Amniotic epithelial cell (primary cell): ENCODE measurements around the gene FHL3.

Source experiments
- DNase-seq: peaks from one replicate; pipeline ENCODE4 v3.0.0-alpha.2; 2010; ENCODE audit warnings: low read depth

The FHL3 gene

GRCh38 chr1:38005195-38006007 is at the start of gene FHL3:
Gene FHL3, minus strand, starts transcription at chr1:38005514. Its CDS starts 6,102 bp downstream, at chr1:37999412.
- peak; percentile 38 for DNase-seq

GRCh38 chr1:38053416-38054091 is 48.2 kb upstream of the FHL3 start:
- no peak for DNase-seq

DNA sequence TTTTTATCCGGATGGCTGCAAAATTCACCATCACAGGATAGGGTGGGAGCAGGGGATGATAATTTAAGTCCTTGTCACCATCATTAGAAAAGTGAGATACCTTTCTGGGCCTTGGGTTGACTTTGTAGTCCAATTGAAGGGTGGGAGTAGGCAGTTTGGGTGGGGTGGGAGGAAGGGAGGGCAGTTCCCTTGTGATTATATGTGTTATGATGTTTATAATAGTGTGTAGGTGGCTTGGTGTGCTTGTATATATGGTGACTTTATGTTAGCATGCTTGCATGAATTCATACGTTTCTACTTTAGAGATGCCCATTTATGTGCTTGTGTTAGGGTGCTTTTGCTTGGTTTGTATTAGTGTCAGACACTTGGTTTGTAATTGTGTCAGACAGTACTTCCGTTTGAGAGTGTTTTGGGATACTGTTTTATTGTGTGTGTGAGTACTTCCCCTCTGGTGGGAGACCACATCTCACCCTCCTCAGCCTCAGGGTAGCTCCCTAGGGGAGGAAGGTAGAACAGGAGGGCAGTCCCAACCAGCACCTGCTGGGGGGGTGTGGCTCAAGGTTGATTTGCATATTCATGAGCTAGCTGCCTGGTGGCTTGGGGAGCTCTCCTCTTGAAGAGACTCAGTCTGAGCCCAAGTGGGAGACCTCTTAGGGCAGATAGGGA is 47.6 kb upstream of the FHL3 start:
- no peak for DNase-seq

DNA sequence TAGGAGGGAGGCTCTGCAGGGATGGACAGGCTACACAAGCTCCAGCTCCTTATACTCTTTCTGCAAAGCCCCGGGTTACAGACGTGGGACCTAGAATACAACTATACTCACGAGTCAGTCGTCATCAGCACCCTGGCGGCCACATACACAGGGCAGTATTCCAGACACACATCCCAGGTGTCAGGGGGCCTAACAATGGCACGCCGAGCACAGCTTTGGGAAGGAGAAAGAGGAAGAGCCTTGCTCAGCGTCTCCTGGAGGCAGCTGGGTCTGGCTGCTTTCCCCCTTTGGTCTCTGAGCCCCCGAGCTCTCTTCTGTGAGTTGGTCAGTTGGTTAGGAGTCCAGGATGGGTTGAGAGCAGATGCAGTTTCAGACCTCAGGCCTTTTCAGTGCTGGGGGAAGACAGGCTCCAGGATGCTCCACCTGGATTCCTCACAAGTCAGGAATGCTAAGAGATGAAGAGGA is 45.8 kb upstream of the FHL3 start:
- DNase-seq = no peak

DNA sequence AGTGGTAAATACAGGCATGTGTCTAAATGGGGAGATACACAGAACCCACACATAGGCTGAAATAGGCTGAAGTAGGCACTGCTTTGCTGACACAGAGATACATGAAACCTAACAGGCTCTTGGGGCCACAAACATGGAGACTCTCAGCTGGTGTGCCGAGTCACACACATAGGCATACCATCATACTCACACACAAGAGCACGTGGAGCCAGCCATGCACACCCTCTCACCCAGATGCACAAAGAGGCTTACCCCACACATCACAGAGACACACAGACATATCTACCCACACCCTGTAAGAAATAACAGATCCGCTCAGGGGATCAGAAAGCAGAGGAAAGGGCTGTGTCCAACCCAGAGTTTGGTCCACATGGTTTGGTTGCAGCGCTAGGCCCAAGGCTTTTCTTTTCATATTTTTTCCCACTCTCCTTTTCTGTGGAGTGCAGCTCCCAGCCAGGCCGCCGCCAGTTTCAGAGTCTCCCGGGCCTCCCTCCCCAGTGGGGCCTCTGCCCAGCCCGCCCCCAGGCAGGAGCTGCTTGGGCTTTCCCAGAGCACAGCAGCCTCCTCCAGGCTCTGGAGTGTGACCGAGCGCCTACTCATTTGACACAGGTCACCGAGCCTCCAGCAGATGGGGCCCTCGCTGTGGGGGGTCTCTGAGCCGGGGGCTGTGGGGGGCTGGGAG is 45.2 kb upstream of the FHL3 start:
- no peak for DNase-seq

- DNase-seq = peak; percentile 31
Observed at GRCh38 chr1:38047603-38048141, 42.4 kb upstream of the FHL3 start.

DNA sequence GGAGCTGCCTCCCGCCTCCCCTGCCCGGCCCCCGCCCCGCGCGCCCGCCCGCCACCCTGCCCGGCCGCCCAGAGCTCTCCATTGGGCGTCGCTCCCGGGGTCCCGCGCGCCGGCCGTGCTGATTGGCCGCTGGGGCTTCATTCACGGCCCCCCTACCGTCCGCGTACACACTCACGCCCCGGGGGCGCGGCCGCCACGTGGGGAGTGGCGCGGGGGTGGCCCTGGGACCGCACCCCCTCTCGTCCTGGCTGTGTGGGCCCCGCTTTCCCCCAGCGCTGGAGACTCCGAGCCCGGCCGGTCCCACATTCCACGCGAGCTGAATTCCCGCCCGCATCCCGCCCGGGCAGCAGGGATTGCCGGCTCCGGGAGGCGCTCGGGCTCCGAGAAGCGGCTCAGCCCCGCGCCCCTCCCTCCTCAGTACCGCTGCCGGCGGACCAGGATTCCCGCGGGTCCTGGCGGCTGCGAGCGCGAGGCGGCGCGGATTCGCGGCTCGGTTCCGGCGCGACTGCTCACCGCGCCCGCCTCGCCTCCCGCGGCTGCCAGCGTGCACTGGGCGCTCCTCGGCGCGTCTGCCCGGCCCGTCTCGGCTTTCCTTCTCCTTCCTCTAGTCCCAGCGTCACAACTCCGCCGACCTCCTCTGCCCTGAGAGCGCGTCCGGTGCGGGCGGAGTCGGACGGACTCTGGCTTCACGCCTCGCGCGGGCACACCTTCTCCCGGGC is 41.7 kb upstream of the FHL3 start:
- DNase-seq = peak; percentile 43

- DNase-seq = no peak
Observed at GRCh38 chr1:38046333-38046883, 41.1 kb upstream of the FHL3 start, which contains the start of gene POU3F1. Gene POU3F1, minus strand, starts transcription at chr1:38046793. Its CDS starts 50 bp downstream, at chr1:38046743.

- no peak for DNase-seq
Observed at GRCh38 chr1:38045401-38046332, 40.4 kb upstream of the FHL3 start.

DNA sequence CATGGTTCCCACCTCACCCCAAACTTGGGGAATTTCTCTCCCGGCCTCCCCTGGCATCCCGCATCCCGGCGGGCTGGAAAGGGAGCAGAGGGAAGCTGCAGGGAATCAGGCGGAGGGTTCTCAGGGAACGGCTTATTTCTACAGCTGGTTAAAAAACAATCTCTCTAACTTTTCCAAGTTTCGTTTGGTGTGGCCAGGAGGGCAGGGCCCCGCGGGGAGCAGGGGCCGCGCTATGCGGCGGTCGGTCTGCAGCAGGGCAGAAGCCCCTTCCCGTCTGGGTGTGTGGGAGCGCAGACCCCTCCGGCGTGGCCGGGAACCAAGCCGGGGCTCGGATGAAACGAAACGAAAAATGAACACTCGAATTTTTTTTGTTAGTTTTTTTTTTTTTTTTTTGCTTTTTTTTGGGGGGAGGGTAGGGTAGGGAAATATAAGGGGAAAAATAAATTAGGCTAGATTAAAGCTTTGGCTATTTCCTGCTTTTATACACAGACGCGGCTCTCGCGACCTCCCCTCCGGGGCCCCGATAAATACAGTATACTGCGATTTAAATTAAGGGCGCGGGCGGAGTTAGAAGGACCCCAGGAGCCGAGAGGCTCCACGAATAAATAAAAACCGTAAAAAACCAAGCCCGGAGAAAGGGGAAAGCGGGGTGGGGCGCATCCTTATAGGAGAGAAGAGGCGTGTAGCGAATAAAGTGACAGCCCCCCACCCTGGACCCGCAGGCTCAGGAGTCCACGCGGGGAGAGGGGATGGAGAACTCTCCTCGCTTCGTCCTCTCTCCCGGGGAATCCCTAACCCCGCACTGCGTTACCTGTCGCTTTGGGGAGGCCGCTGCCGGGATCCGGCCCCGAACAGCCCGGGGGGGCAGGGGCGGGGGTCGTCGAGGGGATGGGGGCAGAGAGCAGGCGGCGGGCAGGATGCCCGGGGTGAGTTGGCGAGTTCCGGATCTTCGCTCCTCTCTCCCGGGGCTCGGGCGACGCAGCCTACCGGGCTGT is 39.2 kb upstream of the FHL3 start:
- DNase-seq = no peak

- DNase-seq = no peak
Observed at GRCh38 chr1:38043036-38043747, 37.9 kb upstream of the FHL3 start.

DNA sequence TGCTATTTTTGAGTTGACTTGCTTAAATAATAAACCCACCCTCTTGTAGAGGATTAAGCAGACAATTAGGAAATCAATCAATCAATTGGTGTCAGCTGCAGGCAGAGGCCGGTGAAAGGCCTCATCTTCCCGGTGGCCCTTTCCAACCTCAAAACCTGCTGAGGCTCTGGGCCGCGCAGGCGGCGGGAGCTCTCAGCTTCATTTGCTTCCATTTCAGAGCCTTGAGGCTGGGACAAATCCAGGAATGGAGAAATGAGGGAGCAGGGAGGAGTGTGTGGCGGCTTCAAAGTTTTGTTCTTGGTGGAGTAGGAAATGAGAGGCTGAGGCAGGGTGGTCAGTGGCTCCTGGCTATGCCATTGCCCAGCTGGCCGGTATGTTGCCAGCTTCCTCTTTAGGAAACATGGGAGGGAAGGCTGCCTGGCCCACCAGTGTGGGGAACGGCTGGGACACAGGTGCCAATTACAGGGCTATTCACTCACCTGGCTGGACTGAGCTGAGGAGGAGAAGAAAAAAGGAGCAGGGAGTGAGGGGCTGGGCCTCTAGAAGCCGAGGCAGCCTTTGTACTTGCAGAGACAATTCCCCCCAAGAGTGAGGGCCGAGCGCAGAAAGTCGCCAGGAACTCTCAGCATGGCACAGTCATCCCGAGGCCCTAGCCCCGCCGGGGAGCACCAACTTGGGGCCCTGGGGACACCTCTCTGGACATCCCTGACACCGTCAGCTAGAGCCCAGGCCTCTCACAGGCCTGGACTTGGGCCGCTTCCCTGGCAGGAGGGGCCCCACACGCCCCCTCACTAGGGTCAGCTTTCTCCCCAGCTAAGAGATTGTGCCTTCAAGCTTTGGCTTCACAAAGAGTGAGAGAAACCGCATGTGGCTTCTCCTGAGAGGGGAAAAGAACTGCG is 36.9 kb upstream of the FHL3 start:
- no peak for DNase-seq

DNA sequence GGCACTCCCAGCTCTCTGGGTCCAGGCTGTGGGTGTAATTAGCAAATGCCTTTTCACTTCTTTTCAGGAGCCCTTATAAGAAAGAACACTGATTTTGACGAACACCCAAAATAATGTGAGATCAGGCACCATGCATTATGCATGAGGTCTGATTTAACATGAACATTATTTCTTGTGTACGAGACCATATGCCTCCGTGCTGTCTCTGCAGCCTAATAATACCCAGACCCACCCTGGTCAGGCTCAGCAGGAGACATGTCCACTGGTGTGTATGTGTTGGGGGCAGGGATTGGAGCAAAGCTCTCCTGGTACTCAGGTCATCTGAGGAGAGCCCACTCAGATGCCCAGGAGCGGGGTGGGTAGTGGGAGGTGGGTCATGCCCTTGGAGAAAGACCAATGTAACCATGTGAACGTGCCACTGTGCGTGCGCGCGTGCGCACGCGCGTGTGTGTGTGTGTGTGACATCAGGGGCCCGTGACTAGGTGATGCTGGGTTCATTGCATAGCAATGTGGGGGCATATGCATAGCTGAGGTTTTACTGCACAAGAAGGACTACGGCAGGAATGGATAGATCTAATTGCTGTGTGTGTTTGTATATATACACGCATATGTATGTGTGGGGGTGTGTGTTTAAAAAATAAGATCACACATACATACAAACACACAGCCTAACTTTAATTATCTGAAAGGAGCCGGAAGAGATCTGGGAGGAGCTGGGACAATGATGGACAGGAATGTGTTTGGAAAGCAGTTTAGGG is 34.2 kb upstream of the FHL3 start:
- DNase-seq = no peak

DNA sequence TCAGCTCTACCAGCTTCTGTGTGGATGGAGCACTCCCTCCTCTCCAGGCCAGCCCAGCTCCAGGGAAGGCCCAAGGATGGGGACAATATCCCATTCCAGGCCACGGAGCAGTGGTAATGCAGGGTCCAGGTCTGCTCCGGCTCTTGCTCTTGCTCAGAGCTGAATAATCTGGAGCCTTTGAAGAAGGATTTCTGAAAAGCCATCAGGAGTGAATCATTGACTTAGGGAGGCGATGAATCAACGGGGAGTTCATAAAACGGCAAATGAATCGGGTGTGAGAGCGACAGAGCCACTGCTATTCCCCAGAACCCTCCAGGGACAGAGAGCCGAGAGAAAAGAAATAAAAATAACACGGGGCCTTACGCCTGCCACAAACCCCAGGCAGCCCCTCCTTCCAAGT is 33.5 kb upstream of the FHL3 start:
- DNase-seq = peak; percentile 64

GRCh38 chr1:38037221-38037939 is 32.1 kb upstream of the FHL3 start:
- peak; percentile 82 for DNase-seq
